NCI-H524 (cell line): Measurements from ENCODE around the gene AP2B1.
A peak's percentile ranks its signal among the peaks of the same experiment; 100 is the strongest.
"Not testable (repeated sequence)": the region's sequence is repeated elsewhere in the genome, so short reads cannot be mapped to it uniquely, and the experiment has no call there.

Experiments
- DNase-seq, 2 experiments: peaks; one replicate each; lab custom pipeline; 2025; lab: John Stamatoyannopoulos, UW

The AP2B1 gene

DNA sequence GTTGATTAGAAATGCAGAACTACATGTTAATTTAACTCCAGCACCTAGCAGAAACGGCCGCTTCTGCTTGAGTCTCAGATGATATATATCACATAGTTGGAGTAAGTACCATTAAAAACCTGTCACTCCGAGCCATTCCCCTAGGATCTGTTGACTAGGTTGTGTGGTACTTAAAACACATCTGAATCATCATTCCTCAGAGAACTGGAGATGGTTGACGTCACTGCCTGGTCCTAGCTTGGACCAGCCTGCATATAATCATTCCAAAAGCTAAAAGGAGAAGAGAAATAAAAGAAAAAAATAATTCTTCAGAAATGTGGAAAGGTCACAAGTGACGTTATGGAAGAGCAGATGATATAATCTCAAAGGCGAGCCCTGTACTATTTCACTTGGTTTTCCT, 113.0 kb downstream of the AP2B1 start:
- no peak for DNase-seq

DNA sequence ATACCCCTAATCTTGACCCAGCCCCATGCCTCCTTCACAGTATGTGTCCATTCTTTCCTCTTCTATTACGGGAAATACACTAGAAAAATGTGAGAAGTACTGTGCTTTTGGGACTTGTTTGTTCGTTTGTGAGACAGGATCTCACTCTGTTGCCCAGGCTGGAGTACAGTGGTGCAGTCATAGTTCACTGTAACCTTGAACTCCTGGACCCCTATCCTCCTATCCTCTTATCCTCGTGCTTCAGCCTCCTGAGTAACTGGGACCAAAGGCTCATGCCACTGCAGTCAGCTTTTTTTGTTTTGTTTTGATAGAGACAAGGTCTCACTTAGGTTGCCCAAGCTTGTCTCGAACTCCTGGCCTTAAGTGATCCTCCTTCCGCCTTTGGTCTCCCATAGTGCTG, 114.4 kb downstream of the AP2B1 start:
- no peak for DNase-seq

DNA sequence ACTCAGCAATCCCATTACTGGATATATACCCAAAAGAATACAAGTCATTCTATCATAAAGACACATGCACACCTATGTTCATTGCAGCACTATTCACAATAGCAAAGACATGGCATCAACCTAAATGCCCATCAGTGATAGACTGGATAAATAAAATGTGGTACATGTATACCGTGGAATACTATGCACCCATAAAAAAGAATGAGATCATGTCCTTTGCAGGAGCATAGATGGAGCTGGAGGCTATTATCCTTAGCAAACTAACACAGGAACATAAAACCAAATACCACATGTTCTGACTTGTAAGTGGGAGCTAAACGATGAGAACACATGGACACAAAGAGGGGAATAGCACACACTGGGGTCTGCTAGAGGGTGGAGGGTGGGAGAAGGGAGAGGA, 116.2 kb downstream of the AP2B1 start:
- not testable (repeated sequence) for DNase-seq

DNA sequence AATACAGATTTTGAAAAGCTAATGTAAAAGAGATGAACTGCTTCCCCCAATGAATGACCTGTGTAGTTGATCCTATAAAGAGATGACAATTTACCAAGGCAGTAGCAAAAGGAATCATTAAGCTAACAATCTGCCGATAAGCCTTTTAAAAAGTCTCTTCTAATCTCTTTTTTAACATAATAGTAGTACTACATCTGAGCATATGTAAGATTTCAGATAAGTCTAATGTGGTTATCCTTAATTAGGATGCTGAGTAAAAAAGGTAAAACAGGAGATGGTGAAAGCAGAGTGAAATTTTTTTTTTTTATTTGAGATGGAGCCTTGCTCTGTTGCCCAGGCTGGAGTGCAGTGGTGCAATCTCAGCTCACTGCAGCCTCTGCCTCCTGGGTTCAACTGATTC, 118.1 kb downstream of the AP2B1 start:
- DNase-seq: no peak

DNA sequence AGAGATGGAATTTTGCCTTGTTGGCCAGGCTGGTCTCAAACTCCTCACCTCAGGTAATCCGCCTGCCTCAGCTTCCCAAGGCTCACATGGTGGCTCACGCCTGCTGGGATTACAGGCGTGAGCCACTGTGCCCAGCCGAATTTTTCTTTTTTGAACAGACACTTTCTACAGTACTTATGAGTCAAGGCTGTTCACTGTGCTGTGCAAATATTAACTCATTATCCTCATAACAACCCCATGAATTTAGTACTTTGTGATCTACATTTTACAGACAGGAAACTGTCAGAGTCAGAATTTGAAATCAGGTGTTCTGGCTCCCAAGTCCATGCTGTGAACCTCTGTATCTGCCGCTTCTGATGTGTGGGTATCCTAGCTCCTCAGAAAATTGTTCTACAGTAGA, 118.6 kb downstream of the AP2B1 start:
- no peak for DNase-seq

DNA sequence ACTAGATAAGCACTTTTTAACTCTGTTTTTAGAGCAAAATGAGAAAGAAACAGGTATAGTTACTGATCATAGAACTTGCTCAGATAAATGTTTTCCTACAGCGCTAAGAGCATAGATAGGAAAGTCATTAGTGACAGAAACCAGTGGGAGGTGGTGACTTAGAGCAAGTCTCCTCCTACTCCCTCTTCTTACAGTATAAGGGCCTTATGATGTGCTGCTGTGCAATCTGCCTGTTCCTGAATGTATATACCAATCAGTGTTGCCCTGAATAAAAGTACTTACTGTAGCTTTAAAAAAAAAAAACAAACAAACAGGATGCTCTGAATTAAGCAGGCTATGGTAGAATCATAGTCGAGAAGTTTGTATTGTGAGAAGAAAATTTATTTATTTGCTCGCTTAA, 121.0 kb downstream of the AP2B1 start:
- DNase-seq: no peak

DNA sequence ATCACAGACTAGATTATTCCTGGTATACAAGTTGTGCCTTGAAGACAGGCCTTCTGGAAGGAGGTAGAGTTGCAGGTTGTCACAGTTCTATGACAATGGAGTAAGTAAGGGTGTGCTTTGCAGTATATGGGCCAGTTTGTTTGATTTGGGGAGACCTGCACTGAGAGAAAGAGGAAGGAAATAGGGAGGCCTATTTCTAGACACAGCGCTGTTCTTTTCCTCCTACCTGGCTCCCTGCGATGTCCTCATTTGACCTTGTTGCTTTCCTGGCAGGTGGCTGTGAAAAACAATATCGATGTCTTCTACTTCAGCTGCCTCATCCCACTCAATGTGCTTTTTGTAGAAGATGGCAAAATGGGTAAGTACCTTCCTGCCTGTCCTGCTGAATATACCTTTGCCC, 121.8 kb downstream of the AP2B1 start:
- no peak for DNase-seq

DNA sequence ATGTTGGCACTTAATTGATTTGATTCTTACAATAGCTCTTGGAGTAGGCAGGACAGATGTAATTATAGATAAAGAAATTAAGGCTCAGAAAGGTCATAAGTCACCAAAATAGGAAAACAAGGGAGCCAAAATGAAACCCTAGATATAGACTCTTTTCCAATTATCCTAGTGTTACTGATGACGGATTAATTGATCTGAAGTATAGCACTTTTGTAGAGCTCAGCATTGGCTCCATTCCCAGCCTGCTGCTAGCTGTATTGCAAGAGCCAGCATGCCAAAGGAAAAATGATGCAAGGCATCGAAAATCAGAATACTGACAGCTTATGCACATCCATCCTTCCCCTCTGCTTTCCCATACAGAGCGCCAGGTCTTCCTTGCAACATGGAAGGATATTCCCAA, 122.8 kb downstream of the AP2B1 start:
- DNase-seq: no peak

DNA sequence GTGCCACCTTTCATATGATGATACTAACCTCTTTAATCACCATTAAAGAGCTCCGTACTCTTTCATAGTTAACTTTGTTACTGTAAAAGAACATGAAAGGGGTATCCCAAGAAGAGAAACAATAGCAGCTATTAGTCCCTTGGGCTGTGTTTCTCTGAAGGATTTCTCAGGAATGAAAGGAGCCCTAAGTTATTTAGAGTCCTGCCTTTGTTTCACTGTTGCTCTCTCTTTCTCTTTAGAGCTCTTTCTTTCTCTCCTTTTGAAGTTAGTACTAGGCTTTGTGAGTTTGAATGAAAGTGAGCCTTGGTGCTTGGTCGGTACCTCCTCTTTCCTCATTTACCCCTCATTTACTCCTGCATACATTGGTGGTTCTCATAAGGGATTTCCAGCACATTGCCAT, 123.8 kb downstream of the AP2B1 start:
- DNase-seq: no peak

DNA sequence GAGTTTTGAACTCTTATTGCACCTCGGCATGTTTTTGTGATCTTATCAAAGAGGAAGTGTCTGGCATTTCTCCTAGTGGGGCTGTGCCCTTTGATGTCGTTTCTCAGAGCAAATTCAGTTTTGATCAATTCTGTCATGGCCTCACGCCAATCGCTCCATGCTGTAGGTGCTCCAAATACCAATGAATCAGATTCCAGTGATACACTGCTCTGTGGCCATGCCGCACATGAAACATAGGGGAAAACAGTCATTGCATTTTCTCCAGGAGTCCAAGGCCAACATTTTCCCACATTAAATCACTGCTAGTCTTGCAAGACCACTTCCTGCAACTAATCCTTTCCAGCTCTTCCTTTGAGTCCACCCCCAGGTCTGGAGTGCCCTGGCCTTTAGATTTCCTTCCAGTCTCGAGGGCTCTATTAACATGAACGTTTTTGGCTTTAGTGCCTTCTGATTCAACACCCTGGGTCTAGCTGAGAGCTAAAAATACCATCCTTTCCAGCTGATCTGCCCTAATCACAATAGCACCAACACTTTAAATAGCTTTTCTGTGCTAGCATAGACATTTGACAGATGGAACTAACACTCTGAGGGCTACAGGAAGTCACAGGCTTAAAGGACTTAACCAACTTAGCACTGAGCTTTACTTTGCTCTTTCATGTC, 126.1 kb downstream of the AP2B1 start:
- peak in 1 of 2 experiments; percentile 11 for DNase-seq

DNA sequence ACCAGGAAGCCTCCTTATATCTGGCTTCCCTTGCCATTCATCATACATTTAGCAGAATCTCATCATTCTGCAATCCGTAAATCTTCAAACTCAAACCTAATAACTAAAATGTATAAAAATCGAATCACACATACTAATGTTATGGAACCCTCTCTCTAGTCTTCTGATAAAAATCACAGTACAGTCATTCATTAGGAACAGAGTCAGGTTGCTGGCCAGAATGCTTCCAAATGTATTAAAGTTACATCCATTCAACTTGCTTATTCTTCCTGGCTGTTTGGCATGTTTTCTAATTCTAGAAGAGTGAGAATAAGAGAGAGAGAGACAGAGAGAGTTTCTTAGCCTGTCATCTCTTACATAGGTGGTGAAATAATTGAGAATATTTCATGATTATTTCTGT, 127.9 kb downstream of the AP2B1 start:
- no peak for DNase-seq

DNA sequence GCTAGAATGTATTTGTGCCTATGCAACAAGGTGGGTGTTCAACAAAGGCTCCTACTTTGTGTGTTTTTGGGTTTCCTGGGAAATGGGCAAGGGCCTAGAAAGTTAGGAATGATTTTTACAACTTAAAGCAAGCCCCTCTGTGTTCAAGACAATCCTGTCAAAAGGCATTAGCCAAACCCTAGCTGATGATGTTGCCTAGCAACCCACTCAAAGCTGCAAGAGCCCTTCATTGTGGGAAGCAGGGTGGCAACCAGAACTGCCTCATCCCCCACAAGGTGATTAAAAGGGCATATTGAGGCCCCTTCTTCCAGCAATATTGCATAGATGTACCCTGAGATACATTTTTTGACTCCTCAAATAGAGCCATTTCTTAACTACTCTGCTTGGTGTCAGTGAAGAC, 128.3 kb downstream of the AP2B1 start:
- peak in 1 of 2 experiments; percentile 39 for DNase-seq

DNA sequence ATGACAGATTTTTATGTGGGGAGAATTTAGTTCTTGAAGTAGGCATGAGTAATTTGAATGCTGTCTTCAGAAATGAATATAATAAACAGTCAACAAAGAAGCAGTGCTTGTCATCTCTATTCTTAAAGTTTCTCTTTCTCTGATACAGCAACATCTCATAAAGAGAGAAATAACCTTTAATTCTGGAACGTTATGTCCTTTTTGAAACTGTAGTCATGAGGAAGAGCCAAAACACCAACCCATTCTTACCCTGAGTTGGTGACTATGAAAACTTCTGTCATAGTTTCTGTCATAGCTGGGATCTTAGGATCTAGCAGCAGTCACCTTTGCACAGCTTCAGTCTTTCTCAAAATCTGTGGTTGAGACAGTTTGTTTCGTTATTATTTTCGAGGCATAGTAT, 129.1 kb downstream of the AP2B1 start:
- DNase-seq: no peak

DNA sequence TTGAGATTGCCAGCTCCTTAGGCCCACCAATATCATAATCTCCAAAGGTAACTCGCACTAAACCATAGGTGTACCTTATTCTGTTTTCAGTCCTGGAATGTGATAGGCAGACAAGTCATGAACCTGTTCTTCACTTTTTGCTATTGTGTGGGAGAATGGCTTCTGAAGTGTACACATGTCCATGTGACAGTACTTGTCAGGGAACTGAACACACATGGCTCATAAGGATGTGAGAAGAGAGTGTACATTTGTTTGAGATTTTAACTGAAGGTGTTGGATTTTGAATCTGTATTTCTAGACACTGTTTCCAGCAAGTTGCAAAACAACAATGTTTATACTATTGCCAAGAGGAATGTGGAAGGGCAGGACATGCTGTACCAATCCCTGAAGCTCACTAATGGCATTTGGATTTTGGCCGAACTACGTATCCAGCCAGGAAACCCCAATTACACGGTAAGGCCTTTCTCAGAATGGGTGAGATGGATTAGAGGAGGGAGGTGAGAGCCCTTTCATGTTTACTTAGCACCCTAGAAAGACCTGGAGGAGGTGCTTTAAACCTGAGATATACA, 129.9 kb downstream of the AP2B1 start:
- no peak for DNase-seq

DNA sequence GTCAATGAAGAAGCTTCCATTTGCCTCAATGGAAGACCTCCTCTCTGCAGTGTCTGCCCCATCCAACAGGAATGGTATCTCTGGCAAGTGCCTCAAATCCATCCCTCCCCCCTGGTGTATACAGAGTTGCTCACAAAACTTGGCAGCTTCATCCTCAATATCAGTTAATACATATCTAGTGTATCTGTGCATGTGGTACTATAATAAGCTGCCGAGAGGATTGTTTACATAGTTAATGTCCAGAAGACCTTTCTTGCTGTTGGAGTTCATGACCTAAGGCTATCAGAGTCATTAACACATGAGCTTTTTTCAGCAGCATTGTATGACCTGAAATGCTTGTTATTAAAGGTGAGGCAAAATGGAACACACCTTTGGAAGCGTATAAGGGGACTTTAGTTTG, 130.4 kb downstream of the AP2B1 start:
- DNase-seq: no peak

DNA sequence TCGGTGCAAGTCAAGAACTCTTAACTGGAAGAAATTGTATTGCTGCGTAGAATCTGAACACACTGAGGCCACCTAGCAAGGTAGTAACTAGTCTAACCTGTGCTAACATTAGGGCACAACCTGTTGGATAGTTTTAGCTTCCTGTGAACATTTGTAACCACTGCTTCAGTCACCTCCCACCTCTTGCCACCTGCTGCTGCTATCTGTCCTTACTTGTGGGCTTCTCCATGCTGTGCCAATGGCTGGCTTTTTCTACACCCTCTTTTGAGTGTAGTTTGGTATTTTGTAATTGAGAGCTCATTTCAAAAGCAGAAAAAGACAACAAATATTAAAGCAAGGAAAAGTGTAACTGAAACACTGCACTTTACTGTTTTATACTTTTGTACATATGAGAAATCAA, 136.6 kb downstream of the AP2B1 start:
- no peak for DNase-seq

DNA sequence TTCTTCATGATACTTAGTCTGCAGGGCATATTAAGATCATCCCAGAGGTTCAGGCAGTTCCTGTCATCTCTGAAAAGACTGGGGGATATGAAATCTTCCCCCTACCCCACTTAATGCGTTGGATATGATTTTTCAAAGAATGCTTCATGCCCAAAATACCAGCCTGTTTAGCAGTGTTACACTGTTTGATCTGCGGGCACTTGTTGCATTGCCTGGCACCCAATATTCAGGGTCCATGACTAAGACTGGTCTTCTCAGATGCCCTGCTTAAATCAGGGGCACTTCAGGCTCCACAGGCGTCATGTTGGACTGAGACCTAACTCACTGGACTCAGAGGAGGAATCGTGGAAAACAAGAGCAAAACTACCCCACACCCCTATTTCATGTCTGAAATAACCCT, 137.9 kb downstream of the AP2B1 start:
- DNase-seq: no peak

DNA sequence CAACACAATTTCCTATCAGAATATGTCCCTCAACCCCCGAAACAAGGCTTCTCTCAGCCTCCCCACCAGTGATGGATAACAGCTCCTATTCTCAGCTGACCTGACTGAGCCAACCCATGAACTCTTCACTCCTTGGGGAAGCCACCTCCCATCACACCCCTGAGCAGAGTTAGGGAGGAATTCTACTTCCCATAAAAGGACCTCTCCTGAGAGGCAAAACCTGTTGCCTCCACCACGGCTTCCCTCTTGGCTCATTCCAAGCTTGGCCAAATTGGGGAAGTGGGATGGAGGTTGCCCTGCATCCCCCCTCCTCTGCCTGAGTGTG, 138.6 kb downstream of the AP2B1 start:
- DNase-seq: no peak

DNA sequence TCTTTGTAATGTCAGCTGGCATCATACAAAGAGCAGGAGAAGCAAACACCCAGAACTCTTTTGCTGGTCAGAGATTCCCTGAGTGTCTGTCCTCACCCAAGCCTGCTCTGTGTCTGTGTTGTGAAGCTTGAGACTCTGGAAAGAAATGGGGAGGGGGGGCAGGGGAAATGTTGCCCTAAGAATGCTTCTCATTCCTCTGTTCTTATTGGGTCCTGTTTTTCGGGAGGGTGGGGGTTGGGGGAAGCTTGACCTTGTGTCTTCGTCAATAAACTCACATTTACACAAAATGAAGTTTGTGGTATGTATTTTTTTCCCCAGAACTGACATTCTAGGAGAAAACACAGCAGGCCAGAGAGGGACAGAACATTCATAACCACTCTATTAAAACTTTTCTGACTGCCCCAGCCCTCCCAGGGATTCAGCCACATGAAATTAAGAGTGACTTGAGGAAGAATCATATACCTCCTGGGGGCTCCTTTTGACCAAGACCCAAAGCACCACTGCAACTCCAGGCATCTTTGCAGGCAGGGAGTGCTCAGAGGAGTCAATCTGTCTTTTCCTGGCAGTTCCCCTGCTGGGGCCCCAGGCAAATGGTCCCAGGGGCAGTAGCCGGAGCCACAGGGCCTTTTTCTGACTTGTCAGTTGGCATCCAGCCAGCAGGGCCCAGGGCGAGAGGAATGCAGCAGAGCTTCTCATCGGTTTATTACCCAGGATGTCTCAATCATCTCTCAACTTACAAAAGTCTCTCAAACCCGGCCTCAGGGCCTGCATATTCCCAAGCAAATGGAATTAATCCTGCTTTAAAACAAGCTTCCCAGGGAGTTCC, 139.2 kb downstream of the AP2B1 start:
- DNase-seq: no peak

DNA sequence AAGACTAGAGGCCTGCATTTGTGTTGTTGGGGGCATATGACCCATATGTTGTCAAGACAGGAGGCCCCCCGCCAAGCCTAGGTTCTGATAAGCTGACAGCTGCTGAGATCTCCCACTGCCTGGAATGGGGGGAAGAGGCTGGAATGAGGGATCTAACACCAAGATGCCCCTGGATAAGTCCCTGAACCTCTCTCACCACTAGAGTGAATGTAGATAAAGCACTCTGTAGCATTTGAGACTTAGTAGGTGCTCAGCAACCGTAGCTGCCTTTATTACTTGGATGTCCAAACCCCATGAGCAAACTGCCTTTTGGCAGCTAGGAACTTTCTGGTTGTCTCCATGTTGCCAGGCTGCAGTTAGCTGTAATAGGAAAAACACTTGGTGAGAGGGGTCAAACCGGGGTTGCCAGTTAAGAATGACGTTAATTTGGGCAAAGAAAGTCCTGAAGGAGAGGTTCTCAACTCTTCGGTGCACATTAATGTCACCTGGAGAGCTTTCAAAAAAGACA, 139.9 kb downstream of the AP2B1 start:
- no peak for DNase-seq

DNA sequence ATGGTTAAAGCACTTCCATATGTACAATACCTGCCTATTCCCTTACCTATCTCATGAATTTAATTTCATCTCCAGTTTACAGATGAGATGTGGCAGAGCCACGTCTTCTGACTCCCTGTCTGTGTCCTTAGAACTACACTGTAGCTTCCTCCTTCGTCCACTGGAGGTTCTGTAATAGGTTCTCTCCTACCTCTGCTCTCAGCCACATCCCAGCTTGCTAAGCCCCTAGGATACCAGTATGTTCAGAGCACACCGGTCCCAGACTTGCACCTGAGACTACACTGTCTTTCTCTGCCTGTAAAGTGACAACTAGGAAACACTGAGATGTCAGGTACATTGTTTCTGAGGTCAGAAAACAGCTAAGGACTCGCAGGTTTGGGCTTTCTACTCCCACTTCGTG, 140.5 kb downstream of the AP2B1 start:
- DNase-seq: no peak

DNA sequence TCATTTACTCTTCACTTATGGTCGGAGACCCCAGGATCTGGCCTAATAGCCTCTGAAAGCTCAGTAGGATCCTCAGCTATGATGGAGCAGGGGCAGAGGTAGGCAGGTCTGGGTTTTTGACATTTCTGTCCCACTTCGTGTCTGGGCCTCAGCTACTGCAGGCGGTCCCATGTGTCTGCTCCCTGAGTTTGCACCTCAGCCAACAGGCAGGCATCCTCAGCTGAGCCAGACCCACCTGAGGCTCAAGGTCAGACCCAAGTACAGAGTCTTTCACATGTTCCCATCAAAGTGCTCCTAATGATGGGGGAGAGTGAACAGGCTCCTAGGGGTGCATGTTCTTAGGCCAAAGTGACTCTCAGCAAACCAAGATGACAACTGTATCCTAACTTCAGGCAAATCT, 141.4 kb downstream of the AP2B1 start:
- DNase-seq: no peak

DNA sequence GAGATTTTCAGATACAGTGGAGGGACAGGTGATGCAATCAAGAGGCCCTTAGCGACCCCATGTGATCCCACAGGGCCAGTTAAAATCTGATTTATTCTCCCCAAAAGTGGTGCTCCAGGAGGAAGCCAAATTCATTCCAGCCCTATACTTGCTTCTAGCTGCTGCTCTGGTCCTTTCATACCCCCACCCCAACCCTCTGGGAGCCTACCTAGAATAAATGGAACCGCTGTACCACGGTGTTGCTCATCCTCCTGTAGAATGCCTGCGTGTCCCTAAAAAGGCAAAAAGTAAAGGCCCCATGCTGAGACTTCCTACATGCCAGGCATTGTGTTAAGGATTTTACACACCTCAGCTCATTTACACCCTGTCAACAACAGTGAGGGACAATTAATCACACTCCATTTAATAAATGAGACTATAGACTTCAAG, 142.3 kb downstream of the AP2B1 start:
- no peak for DNase-seq
